ENCODE measurements around the gene SLC1A2. TPM values are rescaled to one million over a fixed set of nuclear protein-coding genes. Genes with fewer than 3 reads are reported as not detected.

The SLC1A2 gene
- total RNA-seq, 1 experiment from 2014 or later, result 0.50 TPM

GRCh38 chr11:35343033-35343598, 76.2 kb downstream of the SLC1A2 start:
- Histone ChIP-seq H3K4me2 (ENCODE audit: insufficient read depth, insufficient read length, low read length) (no peak overlapping the region), H3K23ac (ENCODE audit: insufficient read length, low read depth, low read length) (no peak overlapping the region), H3K4me1 (ENCODE audit: insufficient read depth, low read length) (peaks cover 4% of the 10 kb centered on the region; the same call in 1 of the 2 replicates), H3T11ph (ENCODE audit: low read length) (no peak overlapping the region), H3K23me2 (ENCODE audit: insufficient read length, low read depth, low read length, poor library complexity, severe bottlenecking) (no peaks in the 10 kb centered on the region), H3K79me1 (ENCODE audit: insufficient read depth, low read depth, low read length, poor library complexity, severe bottlenecking) (no peaks in the 10 kb centered on the region), H2BK120ac (ENCODE audit: low read depth, low read length, poor library complexity, severe bottlenecking) (no peak overlapping the region), H3K4ac (ENCODE audit: low read depth, low read length) (no peak overlapping the region), H2BK20ac (ENCODE audit: low read depth, low read length, poor library complexity, severe bottlenecking) (no peak overlapping the region), H2BK15ac (ENCODE audit: low read depth, low read length) (no peak overlapping the region), H4K20me1 (ENCODE audit: control insufficient read depth, insufficient read depth, insufficient read length) (no peaks in the 10 kb centered on the region), H3K79me2 (ENCODE audit: insufficient read depth, low read length) (no peaks in the 10 kb centered on the region), H4K91ac (ENCODE audit: insufficient read length, low read depth, low read length) (no peak overlapping the region), H3K9ac (ENCODE audit: extremely low read depth, insufficient read length, low read length) (no peak overlapping the region), H4K8ac (replicated peaks; ENCODE audit: insufficient read length, low read depth, low read length) (no peak overlapping the region), H3K14ac (ENCODE audit: insufficient read depth, low read length) (no peak overlapping the region), H2AFZ (ENCODE audit: low read length) (no peak overlapping the region), H2AK5ac (ENCODE audit: insufficient read length, low read length) (no peak overlapping the region), H2BK12ac (ENCODE audit: insufficient read length, low read depth, low read length) (no peak overlapping the region), H3K27me3 (ENCODE audit: insufficient read depth, low read length) (no peaks in the 10 kb centered on the region; the same call in 1 of the 2 replicates), H3K18ac (ENCODE audit: insufficient read length, low read depth, low read length) (no peak overlapping the region), H2BK5ac (ENCODE audit: insufficient read length, low read length) (no peak overlapping the region), H3K27ac (ENCODE audit: insufficient read length, low read depth, low read length) (no peak overlapping the region), H3K9me3 (ENCODE audit: control insufficient read depth, low read depth, low read length) (no peaks in the 10 kb centered on the region), H4K5ac (ENCODE audit: insufficient read length, low read depth, low read length) (no peak overlapping the region), H3K56ac (ENCODE audit: insufficient read length, low read depth, low read length) (no peak overlapping the region)
- Mint-ChIP-seq H3K27me3 (ENCODE audit: low read depth) (peaks cover 28% of the 10 kb centered on the region), H3K4me3 (no peak overlapping the region), H3K27ac (no peak overlapping the region), H3K4me1 (peaks cover 13% of the 10 kb centered on the region in 2 experiments), H3K9me3 (no peaks in the 10 kb centered on the region; a peak in 1 of 5 replicates), H3K36me3 (ENCODE audit: insufficient read depth in 1 of 3, low read depth in 3 of 3) (no peaks in the 10 kb centered on the region)
- no peak for TF ChIP-seq CTCF (conservative IDR thresholded peaks at IDR 0.05)
- no peak for DNase-seq
- WGBS (ENCODE audit: extremely low coverage, insufficient read length, low lambda C conversion rate), result no CpG with 5 or more reads among the region's 5 CpGs

All from H9 (cell line).